Activated CD4-positive, CD25-positive, alpha-beta regulatory T cell (primary cell): Measurements from ENCODE around the gene CALCA.
"Not testable (repeated sequence)": the region's sequence is repeated elsewhere in the genome, so short reads cannot be mapped to it uniquely, and the experiment has no call there.

Experiments
- DNase-seq, 4 experiments: peaks; one replicate each; lab custom pipeline; 2025; lab: John Stamatoyannopoulos, UW

CALCA gene, protein sequence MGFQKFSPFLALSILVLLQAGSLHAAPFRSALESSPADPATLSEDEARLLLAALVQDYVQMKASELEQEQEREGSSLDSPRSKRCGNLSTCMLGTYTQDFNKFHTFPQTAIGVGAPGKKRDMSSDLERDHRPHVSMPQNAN

GRCh38 chr11:14971865-14972580 is at the start of gene CALCA:
TSS of gene CALCA (minus strand) at chr11:14972351. CDS start at chr11:14971192, 1,159 bp downstream.
- no peak for DNase-seq

- DNase-seq, result no peak
Observed at GRCh38 chr11:15016200-15016599, 44.0 kb upstream of the CALCA start.

- DNase-seq, result no peak
Observed at GRCh38 chr11:15011776-15012345, 39.7 kb upstream of the CALCA start.

DNA sequence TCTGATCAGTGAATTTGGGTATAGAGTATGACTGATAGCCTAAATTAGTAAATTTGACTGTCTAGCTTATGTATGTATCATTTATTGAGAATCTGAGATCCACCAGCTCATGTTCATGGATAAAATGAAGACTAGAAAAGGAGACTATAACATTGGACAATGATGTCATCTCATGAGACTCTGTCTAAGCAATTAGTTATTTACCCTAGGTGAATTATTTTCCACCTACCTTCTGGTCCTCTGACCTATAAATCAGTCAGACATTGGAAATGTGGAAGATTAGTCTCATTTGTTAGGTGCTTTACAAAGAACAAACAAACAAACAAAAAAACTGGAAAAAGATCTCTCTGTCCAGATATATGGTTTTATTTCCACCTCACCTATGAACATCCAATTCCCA is 38.7 kb upstream of the CALCA start:
- no peak for DNase-seq

DNA sequence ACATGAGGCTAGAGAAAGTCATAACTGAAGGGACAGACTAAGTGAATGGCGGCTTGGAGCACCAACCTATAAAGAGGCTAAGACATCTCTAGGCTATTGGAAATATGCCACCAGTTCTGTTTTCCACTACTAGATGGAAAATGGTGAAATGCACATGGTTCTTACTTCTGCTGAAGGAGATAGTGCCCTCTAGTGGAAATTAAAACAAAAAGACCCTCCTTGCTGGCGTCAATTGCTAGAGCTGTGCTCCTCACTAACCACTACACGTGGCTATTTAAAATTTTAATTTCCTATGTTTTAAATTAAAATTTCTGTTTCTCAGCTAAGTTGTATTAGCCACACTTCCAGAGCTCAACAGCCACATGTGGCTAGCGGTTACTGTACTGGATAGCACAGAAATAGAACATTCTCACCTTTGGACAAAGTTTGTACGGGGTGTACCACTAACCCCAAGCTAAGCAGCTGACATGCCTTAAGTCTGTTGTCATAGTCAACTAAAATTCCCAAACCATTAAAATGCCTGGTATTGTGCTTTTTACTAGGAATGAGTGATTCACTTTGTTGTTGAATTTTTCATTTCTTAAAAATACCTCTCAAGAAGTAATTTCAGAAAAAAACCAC is 34.1 kb upstream of the CALCA start:
- no peak for DNase-seq

- DNase-seq, result not testable (repeated sequence)
Observed at GRCh38 chr11:14988133-14988532, 16.0 kb upstream of the CALCA start.

- no peak for DNase-seq
Observed at GRCh38 chr11:14981507-14981906, 9.4 kb upstream of the CALCA start.

GRCh38 chr11:14980854-14981253 is 8.7 kb upstream of the CALCA start:
- DNase-seq, result no peak

GRCh38 chr11:14977101-14977880 is 5.1 kb upstream of the CALCA start:
- DNase-seq, result no peak

DNA sequence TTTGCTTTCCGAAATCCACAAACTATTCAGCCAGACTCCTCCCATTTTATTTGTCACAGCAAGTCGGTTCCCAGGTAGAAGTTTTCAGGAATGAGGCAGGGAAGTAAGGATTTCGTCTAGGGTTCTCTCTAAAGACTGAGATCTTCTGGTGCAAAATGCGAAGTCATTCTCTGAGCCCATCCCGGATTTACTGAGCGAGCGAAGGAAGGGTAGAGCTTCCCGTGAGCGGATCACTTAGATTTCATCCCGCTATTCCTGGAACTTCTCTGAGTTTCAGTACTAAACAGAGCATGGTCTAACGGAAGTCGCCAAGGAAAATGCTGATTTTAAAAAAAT is 3.1 kb upstream of the CALCA start:
- DNase-seq, result no peak

GRCh38 chr11:14974515-14975251 is 2.5 kb upstream of the CALCA start:
- DNase-seq, result peak in 3 of 4 experiments; percentile 10 to 25 (median 21)

DNA sequence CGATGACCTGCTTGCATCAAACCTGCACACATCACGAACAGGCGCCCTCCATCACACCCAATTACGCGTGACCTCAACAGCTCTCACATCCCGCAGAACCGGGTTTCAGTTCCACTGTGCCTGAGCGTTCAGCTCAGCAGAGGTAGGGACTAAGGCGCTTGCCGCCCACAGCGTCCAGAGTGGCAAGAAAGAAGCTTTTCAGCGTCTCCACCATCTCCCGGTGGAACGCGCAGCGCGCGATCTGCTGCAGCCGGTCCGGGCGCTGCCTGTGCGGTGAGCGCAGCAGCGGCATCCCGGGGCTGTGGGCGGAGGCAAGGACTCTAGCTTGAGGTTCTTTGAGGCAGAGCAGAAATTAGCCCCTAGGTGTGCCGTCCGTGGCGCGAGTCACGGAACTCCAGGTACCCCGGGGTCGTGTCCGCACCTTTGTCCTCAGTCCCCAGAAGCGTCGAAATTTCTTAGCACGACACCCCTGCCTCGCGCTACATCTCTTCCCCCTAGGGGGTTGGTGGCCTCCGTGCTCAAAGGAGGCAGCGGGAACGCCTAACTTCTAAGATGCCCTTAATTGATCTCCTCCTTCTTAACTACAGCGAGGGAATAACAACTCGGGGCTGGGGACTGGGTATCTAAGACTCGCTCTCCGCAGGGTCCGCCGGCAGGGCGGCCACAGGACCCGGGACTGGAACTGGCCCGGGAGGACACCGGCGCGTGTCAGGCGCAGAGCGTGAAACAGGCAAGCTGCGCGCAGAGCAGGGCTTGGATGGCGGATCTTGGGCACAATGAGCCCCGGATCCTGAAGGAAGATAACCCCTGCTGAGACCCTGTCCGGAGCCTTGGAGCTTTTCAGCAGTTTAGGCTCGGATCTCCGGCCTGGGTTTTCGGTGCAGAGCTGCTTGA is 1.7 kb upstream of the CALCA start:
- peak in 2 of 4 experiments; percentile 3 to 5 for DNase-seq

- no peak for DNase-seq
Observed at GRCh38 chr11:14972581-14973495, 687 bp upstream of the CALCA start.

DNA sequence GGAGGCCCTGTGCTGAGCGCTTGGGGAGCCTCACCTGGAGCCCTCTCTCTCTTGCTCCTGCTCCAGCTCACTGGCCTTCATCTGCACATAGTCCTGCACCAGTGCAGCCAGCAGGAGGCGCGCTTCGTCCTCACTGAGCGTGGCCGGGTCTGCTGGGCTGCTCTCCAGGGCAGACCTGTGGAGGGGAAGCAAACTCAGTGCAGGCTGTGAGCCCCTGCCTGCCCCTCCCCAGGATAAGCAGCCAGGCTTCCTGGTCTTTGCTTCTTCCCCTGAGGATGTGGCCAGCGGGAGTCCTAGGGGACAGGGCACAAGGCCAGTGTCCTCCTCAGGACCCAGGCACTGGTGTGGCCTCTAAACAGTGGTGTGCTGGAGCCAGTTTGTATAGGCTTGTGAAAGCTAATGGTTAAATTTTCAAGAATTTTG is 2.2 kb downstream of the CALCA start:
- DNase-seq, result peak in 2 of 4 experiments; percentile 11 to 37

- DNase-seq, result no peak
Observed at GRCh38 chr11:14967581-14968243, 4.4 kb downstream of the CALCA start.

GRCh38 chr11:14956111-14956510 is 16.0 kb downstream of the CALCA start:
- DNase-seq, result no peak

DNA sequence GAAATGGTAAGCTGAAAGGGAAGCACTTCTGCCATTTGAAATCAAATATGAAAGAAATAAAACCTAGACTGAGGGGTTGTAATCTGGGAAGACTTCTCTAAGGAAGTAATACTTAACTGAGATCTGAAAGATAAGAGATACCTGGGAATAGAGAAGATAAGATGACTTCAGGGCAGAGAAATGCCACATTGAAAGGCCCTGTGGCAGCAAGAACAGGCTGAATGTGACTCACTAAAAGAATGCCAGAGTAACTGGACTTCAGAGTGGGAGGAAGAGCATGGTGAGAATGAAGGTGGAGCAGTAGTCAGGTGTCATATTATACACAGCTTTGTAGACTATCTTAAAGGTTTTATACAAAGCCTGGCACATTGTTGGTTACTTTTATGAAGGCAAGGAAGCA is 17.6 kb downstream of the CALCA start:
- no peak for DNase-seq

- DNase-seq, result no peak
Observed at GRCh38 chr11:14953904-14954303, 18.2 kb downstream of the CALCA start.
